Measurements from ENCODE around the gene RASSF3. TPM values are rescaled to one million over a fixed set of nuclear protein-coding genes. Genes with fewer than 3 reads are reported as not detected.

RASSF3 gene
- total RNA-seq, 4 donors from 2014 or later, result 19.4 to 46.2 (median 30.1) TPM

DNA sequence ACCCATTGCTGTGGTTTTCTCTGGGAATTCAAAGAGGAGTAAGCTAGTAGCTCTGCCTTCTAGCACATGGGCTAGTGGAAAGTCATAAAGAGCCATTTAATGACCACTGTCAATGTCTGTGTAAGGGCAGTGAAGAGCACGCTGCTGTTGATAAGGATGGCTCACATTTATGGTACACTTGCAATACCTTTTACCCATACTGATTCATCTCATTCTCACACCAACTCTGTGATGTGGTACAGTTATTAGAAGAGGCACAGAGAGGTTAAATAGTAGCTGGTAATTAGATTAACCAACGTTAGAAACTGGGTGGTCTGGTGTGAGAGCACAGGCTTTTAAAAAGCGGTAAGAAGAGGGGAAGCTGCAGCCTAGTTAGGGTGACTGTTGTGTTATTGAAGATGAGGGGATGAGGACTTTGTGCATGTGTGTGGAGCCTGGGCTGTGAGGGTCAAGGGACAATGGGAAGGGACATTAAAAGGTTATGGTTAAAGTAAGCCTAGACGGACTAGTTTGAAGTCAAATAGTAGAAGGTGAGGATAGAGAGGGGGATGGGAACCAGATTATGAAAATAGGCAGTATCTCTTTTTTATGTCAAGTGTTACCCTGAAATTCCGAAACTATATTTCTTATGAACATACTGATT, 25.2 kb downstream of the RASSF3 start:
- TF ChIP-seq, protein P1, sequence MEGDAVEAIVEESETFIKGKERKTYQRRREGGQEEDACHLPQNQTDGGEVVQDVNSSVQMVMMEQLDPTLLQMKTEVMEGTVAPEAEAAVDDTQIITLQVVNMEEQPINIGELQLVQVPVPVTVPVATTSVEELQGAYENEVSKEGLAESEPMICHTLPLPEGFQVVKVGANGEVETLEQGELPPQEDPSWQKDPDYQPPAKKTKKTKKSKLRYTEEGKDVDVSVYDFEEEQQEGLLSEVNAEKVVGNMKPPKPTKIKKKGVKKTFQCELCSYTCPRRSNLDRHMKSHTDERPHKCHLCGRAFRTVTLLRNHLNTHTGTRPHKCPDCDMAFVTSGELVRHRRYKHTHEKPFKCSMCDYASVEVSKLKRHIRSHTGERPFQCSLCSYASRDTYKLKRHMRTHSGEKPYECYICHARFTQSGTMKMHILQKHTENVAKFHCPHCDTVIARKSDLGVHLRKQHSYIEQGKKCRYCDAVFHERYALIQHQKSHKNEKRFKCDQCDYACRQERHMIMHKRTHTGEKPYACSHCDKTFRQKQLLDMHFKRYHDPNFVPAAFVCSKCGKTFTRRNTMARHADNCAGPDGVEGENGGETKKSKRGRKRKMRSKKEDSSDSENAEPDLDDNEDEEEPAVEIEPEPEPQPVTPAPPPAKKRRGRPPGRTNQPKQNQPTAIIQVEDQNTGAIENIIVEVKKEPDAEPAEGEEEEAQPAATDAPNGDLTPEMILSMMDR (IDR thresholded peaks at IDR 0.05; ENCODE audit: low read depth), result no peak

DNA sequence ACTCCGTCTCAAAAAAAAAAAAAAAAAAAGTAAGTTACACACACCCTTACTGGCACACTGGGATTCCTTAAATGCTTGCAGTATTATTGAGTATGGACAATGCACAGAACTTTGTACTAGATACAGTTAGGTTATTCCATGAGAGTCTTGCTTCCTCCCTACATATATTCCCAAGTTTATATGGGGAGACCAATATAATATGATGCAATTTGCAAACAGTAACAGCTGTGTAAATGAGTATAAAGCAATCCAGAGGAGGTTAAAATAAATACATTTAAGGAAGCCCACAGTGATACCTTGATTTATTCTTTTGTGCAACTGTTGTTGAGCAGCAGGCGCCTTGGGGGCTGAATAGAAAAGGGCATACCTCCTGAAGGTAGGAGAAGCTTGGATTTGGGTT, 26.6 kb downstream of the RASSF3 start:
- TF ChIP-seq, protein P1 (IDR thresholded peaks at IDR 0.05; ENCODE audit: low read depth), result no peak

DNA sequence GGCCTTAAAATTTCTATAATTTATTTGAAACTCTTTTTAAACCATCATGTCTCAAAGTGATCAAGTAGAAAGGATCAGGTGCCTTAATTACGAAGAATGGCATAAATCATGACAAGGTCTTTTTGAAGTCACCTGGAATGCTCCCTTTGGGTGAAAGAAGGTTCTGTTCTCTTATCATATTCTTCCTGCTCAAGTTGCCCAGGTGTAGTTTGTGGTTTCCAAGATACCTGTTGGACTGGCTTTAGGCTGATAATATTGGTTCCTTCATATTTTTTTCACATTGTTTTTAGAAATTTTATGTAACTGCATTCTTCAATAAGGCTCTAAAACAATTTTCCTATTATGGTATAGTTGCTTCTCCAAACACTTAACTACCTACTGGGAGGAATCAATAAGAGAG, 29.2 kb downstream of the RASSF3 start:
- TF ChIP-seq, protein P1 (IDR thresholded peaks at IDR 0.05; ENCODE audit: low read depth), result no peak

DNA sequence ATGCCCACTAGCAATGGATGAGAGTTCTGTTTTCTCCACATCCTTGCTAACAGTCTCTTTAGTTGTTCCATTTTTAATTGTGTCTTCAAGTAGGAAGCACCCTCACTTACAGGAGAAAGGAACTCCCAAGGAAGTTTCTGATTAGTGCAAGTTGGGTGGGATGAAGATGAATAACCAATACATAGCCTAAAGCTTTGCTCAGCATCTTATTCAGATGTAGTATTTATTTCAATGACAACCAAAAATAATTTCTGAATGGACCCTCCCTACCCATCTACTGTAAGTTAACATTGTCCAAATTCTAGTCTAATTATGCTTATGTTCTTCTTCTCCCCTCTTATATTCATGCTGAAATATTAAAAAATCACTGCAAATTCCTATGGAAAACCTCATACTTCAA, 36.0 kb downstream of the RASSF3 start:
- TF ChIP-seq, protein P1 (IDR thresholded peaks at IDR 0.05; ENCODE audit: low read depth), result no peak

DNA sequence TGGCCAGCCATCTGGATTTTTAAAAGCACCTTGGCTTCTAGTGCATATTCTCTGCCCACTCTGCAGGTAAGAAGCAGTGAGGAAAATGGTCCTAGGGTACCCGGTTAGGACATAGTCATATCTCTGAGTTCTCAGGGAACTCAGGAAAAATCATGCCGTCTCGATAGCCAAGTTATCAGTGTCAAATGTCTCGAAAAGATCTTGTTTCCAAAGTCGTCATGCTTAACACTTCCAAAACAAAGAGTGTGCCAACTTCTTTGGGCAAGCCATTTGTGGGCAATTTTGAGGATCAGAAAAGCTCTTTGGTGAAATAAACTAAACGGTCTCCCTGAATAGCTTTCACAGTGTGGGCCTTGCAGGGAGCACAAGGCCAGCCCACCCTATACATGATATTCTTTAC, 39.2 kb downstream of the RASSF3 start:
- TF ChIP-seq, protein P1 (IDR thresholded peaks at IDR 0.05; ENCODE audit: low read depth), result no peak

DNA sequence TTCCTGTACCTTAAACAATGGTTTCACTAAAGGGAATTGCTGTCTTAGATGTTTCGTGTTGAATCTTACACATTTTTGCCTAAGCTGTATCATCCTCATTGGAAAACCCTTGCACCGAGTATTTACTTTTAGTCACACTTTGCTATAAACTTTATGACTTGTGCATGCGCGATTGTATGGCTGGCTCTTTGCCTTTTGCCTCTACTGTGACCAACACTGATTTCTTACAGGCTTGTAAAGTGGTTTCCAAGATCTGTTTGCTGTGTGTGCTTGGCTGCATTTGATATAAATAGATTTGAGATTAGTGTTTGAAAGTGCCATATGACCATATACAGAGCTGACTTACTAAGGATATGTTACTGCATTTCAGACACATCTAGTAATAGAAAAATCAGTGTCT, 40.5 kb downstream of the RASSF3 start:
- TF ChIP-seq, protein P1 (IDR thresholded peaks at IDR 0.05; ENCODE audit: low read depth), result no peak

DNA sequence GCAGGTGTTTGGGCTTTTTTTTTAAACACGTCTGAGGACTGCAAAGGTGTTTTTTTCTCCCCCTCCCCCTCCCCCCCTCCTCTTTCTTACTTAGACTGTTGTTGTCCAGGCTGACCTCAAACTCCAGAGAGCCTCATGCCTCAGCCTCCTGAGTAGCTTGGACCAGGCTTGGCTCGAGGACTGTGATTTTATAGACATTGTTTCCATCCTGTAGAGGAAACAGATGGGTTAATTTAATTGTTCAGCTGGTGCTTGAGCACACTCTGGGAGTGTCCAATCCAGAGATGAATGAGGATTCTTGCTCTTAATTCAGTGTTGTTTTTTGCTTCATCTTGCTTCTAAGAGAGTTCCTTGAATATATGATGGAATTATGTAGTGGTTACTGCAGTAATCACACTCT, 42.1 kb downstream of the RASSF3 start:
- TF ChIP-seq, protein P1 (IDR thresholded peaks at IDR 0.05; ENCODE audit: low read depth), result no peak
